ENCODE measurements around the gene OR11L1. TPM values are rescaled to one million over a fixed set of nuclear protein-coding genes. Genes with fewer than 3 reads are reported as not detected.

The OR11L1 gene
- total RNA-seq, 2 experiments from 2014 or later = not detected

DNA sequence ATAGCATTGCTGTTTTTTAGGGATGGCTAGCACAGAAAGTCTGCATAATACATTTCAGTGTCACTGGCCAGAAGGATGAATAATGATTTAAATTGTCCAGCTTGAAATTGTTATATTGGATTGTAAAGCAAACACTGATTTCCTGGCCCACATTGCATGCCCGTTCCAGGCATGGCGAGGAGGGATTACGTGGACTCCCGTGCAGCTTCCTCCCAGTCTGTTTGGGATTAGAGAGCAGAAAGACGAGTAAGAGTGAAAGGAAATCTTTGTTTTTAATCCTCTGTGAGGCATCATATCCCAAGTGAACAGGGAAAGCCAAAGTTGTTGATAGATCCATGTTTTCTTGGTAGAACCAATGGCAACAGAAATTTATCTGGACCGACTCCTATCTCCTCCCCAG is 23.7 kb upstream of the OR11L1 start:
- Histone ChIP-seq H3K27ac (ENCODE audit: low read depth in 1 of 2, low read length in 2 of 2) (no peak overlapping the region), H3K4me1 (ENCODE audit: insufficient read depth, low read length) (no peaks in the 10 kb centered on the region), H3K4me3 (ENCODE audit: low read length) (no peak overlapping the region), H3K36me3 (ENCODE audit: insufficient read depth, low read length) (no peaks in the 10 kb centered on the region), H3K9me3 (ENCODE audit: control insufficient read depth in 1 of 2, insufficient read depth in 1 of 2, low read length in 2 of 2) (peaks cover 0 to 3% of the 10 kb centered on the region in 2 experiments), H3K27me3 (ENCODE audit: control insufficient read depth in 1 of 2, insufficient read depth in 2 of 2, low read length in 2 of 2) (no peaks in the 10 kb centered on the region)
- DNase-seq (no peak), ATAC-seq (ENCODE audit: poor library complexity) (no peak)
- H3K36me3 Mint-ChIP-seq (ENCODE audit: low read depth) = no peaks in the 10 kb centered on the region
- peaks cover 3% of the 10 kb centered on the region for H3K9me3 Mint-ChIP-seq
- intact Hi-C loops (cut with DNase I, micrococcal nuclease) = no loop called here
- no peaks in the 10 kb centered on the region for H3K4me1 Mint-ChIP-seq (ENCODE audit: low read depth)
- ChIA-PET CTCF (no interaction called here), POLR2A (no interaction called here)
- peaks cover 22% of the 10 kb centered on the region for H3K27me3 Mint-ChIP-seq
- TF ChIP-seq, protein P1, sequence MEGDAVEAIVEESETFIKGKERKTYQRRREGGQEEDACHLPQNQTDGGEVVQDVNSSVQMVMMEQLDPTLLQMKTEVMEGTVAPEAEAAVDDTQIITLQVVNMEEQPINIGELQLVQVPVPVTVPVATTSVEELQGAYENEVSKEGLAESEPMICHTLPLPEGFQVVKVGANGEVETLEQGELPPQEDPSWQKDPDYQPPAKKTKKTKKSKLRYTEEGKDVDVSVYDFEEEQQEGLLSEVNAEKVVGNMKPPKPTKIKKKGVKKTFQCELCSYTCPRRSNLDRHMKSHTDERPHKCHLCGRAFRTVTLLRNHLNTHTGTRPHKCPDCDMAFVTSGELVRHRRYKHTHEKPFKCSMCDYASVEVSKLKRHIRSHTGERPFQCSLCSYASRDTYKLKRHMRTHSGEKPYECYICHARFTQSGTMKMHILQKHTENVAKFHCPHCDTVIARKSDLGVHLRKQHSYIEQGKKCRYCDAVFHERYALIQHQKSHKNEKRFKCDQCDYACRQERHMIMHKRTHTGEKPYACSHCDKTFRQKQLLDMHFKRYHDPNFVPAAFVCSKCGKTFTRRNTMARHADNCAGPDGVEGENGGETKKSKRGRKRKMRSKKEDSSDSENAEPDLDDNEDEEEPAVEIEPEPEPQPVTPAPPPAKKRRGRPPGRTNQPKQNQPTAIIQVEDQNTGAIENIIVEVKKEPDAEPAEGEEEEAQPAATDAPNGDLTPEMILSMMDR (IDR thresholded peaks at IDR 0.05) = no peak
- H3K4me3 Mint-ChIP-seq = no peak overlapping the region
- no peak overlapping the region for H3K27ac Mint-ChIP-seq

DNA sequence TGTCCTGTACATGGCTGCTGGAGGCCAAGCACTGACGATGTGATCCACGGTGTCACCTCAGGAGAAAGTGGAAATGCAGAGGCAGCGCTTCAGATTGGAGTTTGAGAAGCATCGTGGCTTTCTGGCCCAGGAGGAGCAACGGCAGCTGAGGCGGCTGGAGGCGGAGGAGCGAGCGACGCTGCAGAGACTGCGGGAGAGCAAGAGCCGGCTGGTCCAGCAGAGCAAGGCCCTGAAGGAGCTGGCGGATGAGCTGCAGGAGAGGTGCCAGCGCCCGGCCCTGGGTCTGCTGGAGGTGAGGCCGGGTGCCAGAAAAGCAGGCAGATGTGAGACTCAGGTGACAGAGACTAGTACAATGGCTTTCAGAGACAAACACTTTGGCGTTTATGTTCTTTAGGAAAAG is 22.9 kb upstream of the OR11L1 start:
- Histone ChIP-seq H3K9me3 (ENCODE audit: control insufficient read depth in 1 of 2, insufficient read depth in 1 of 2, low read length in 2 of 2) (no peaks in the 10 kb centered on the region), H3K4me3 (ENCODE audit: low read length) (no peak overlapping the region), H3K27ac (ENCODE audit: low read depth in 1 of 2, low read length in 2 of 2) (no peak overlapping the region), H3K4me1 (ENCODE audit: insufficient read depth, low read length) (no peaks in the 10 kb centered on the region), H3K36me3 (ENCODE audit: insufficient read depth, low read length) (no peaks in the 10 kb centered on the region), H3K27me3 (ENCODE audit: control insufficient read depth in 1 of 2, insufficient read depth in 2 of 2, low read length in 2 of 2) (no peaks in the 10 kb centered on the region)
- H3K9me3 Mint-ChIP-seq = peaks cover 2% of the 10 kb centered on the region
- DNase-seq (no peak), ATAC-seq (ENCODE audit: poor library complexity) (no peak)
- intact Hi-C loops (cut with DNase I, micrococcal nuclease) = no loop called here
- POLR2A ChIA-PET = no interaction called here
- peaks cover 30% of the 10 kb centered on the region for H3K27me3 Mint-ChIP-seq
- TF ChIP-seq, protein P1 (IDR thresholded peaks at IDR 0.05) = no peak
- no peaks in the 10 kb centered on the region for H3K4me1 Mint-ChIP-seq (ENCODE audit: low read depth)
- H3K36me3 Mint-ChIP-seq (ENCODE audit: low read depth) = no peaks in the 10 kb centered on the region
- CTCF ChIA-PET = no interaction called here
- no peak overlapping the region for H3K4me3 Mint-ChIP-seq
- no peak overlapping the region for H3K27ac Mint-ChIP-seq

DNA sequence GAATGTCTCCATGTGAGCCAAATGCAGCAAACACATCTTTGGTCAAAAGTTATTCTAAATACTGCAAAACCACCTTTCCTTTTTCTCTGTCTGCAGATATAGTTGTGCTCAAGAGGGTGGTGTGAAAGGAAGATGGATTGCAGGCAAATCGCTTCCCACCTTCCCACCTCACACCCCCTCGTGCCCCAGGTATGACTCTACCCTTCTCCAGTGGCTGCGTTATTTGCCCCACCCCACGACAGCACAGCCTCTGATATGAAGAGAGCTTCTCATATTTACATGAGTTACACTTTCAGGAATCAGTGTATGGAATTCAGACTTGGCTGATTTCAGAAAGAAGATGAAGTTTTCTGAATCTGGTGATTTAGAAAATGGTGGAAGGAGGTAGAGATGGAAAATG is 21.1 kb upstream of the OR11L1 start:
- no peak overlapping the region for H3K4me3 ChIP-seq (ENCODE audit: low read length)
- no peaks in the 10 kb centered on the region for H3K9me3 Mint-ChIP-seq
- POLR2A ChIA-PET = no interaction called here
- intact Hi-C loops (cut with DNase I, micrococcal nuclease) = no loop called here
- H3K27me3 ChIP-seq (ENCODE audit: control insufficient read depth in 1 of 2, insufficient read depth in 2 of 2, low read length in 2 of 2) = peaks cover 8 to 11% of the 10 kb centered on the region in 2 experiments
- no peak overlapping the region for H3K27ac Mint-ChIP-seq
- CTCF ChIA-PET = no interaction called here
- peaks cover 5% of the 10 kb centered on the region for H3K4me1 ChIP-seq (ENCODE audit: insufficient read depth, low read length)
- no peaks in the 10 kb centered on the region for H3K36me3 Mint-ChIP-seq (ENCODE audit: low read depth)
- ATAC-seq (ENCODE audit: poor library complexity) = no peak
- peaks cover 48% of the 10 kb centered on the region for H3K27me3 Mint-ChIP-seq
- H3K36me3 ChIP-seq (ENCODE audit: insufficient read depth, low read length) = no peaks in the 10 kb centered on the region
- H3K4me1 Mint-ChIP-seq (ENCODE audit: low read depth) = peaks cover 5% of the 10 kb centered on the region
- H3K27ac ChIP-seq (ENCODE audit: low read depth in 1 of 2, low read length in 2 of 2) = no peak overlapping the region
- TF ChIP-seq, protein P1 (IDR thresholded peaks at IDR 0.05) = no peak
- DNase-seq = no peak
- H3K9me3 ChIP-seq (ENCODE audit: control insufficient read depth in 1 of 2, insufficient read depth in 1 of 2, low read length in 2 of 2) = no peaks in the 10 kb centered on the region
- H3K4me3 Mint-ChIP-seq = no peak overlapping the region
